KMS-11 (cell line): Measurements from ENCODE around the gene INPP5D.

ENCODE experiments used
- H2AFZ ChIP-seq: fragments of 200-600 bp; sonication (generic); 2 replicates; pipeline ENCODE4 v1.6.1; 2016; ENCODE audit warnings: antibody characterized with exemption, mixed run types, low read depth
- H3K27ac ChIP-seq: fragments of 200-600 bp; sonication (generic); 2 replicates; pipeline ENCODE4 v1.6.1; 2016; ENCODE audit warnings: mild to moderate bottlenecking, mixed run types
- H3K27me3 ChIP-seq: fragments of 200-600 bp; sonication (generic); 2 replicates; pipeline ENCODE4 v1.6.1; 2017; ENCODE audit warnings: mild to moderate bottlenecking, low read depth, mixed run types, moderate library complexity; ENCODE audit not compliant: insufficient read depth
- H3K36me3 ChIP-seq: fragments of 200-600 bp; sonication (generic); 2 replicates; pipeline ENCODE4 v1.6.1; 2017; ENCODE audit warnings: mild to moderate bottlenecking, mixed run types; ENCODE audit not compliant: insufficient read depth
- H3K4me1 ChIP-seq: fragments of 200-600 bp; sonication (generic); 2 replicates; pipeline ENCODE4 v1.6.1; 2016; ENCODE audit warnings: mild to moderate bottlenecking, low read depth, mixed run types; ENCODE audit not compliant: poor library complexity, severe bottlenecking
- H3K4me2 ChIP-seq: fragments of 200-600 bp; sonication (generic); 2 replicates; pipeline ENCODE4 v1.7.0; 2016; ENCODE audit warnings: mild to moderate bottlenecking, mixed run types
- H3K4me3 ChIP-seq: fragments of 200-600 bp; sonication (generic); IDR thresholded peaks from 2 replicates; pipeline ENCODE4 v1.6.1; 2017; ENCODE audit warnings: low read depth, low read length, mixed read lengths; ENCODE audit not compliant: insufficient read depth
- H3K79me2 ChIP-seq: fragments of 200-600 bp; sonication (generic); 2 replicates; pipeline ENCODE4 v1.6.1; 2016; ENCODE audit warnings: low read depth, mixed run types; ENCODE audit not compliant: insufficient read depth
- H3K9ac ChIP-seq: fragments of 200-600 bp; sonication (generic); 2 replicates; pipeline ENCODE4 v1.6.1; 2016; ENCODE audit warnings: mild to moderate bottlenecking, mixed run types
- H4K20me1 ChIP-seq: fragments of 200-600 bp; sonication (generic); 2 replicates; pipeline ENCODE4 v1.6.1; 2016; ENCODE audit warnings: mild to moderate bottlenecking, mixed run types; ENCODE audit not compliant: insufficient read depth
- CTCF ChIP-seq: fragments of 200-600 bp; sonication (generic); conservative IDR thresholded peaks from 2 replicates; pipeline ENCODE4 v1.6.1; 2017; ENCODE audit warnings: low read depth, mild to moderate bottlenecking, antibody characterized with exemption, low read length, moderate library complexity, mixed read lengths

Gene INPP5D

GRCh38 chr2:233209117-233209532, 149.0 kb downstream of the INPP5D start:
- H3K9ac ChIP-seq = no peak overlapping the region
- no peak overlapping the region for H2AFZ ChIP-seq
- H3K79me2 ChIP-seq = no peaks in the 10 kb centered on the region
- H3K27ac ChIP-seq = no peak overlapping the region
- H3K27me3 ChIP-seq = no peaks in the 10 kb centered on the region
- H3K4me2 ChIP-seq = no peak overlapping the region
- H4K20me1 ChIP-seq = no peaks in the 10 kb centered on the region
- H3K36me3 ChIP-seq = no peaks in the 10 kb centered on the region
- no peak for TF ChIP-seq CTCF
- no peak overlapping the region for H3K4me3 ChIP-seq
- H3K4me1 ChIP-seq = no peaks in the 10 kb centered on the region

DNA sequence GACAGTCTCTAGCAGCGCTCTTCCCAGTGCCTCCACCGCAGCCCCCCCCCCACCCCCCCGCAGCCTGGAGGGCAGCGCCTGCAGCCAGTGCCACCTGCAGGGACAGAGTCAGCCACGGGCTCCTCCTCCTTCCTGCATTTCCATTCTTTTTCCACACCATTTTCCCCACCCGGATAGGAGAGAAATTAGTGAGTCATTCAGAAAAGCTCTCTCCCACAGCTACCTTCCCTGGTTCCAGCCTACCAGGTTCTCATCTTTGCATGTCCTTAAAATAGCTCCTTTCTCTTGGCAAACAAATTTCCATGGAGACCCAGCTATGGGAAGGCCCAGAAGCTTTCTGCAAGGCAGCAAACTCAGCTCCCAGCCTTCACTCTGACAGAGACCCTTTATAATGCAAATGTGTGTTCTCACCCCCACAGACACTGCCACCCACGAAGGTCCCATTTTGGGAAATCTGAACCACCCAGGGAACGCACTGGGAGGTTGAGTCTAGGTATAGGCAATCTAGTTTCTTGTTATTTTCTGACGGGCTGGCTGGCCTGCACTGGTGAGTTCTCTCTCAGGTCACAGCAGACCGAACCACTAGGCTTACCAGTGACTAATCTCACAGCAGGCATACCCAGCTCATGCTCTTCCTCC, 149.5 kb downstream of the INPP5D start:
- H4K20me1 ChIP-seq = no peaks in the 10 kb centered on the region
- no peaks in the 10 kb centered on the region for H3K79me2 ChIP-seq
- H3K36me3 ChIP-seq = no peaks in the 10 kb centered on the region
- no peak for TF ChIP-seq CTCF
- H3K9ac ChIP-seq = no peak overlapping the region
- H3K27ac ChIP-seq = no peak overlapping the region
- no peaks in the 10 kb centered on the region for H3K27me3 ChIP-seq
- H3K4me3 ChIP-seq = no peak overlapping the region
- no peaks in the 10 kb centered on the region for H3K4me1 ChIP-seq
- H2AFZ ChIP-seq = no peak overlapping the region
- no peak overlapping the region for H3K4me2 ChIP-seq

DNA sequence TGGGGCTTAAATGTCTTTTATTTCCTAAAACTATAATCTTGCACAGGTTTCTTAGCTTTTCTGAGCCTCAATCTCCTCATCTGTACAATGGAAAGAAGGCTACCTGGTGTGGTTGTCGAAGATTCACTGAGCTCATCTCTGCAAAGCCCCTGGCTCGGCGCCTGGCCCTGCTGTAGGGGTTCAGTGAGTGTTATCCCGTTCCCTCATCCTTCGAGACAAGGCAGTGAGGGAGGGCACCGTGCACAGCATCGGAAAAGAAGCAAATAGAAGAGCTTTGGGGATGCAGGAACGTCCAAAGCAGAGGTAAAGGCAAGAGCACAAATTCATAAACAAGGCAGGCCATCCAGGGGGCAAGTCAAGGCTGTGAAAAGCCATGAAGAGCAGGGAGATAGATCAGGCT, 150.1 kb downstream of the INPP5D start:
- Histone ChIP-seq H3K36me3 (no peaks in the 10 kb centered on the region), H3K4me2 (no peak overlapping the region), H3K27me3 (no peaks in the 10 kb centered on the region), H4K20me1 (no peaks in the 10 kb centered on the region), H3K9ac (no peak overlapping the region), H3K79me2 (no peaks in the 10 kb centered on the region), H3K27ac (no peak overlapping the region), H2AFZ (no peak overlapping the region), H3K4me3 (no peak overlapping the region), H3K4me1 (no peaks in the 10 kb centered on the region)
- no peak for TF ChIP-seq CTCF

- no peak overlapping the region for H3K4me2 ChIP-seq
- no peaks in the 10 kb centered on the region for H4K20me1 ChIP-seq
- no peak overlapping the region for H3K27ac ChIP-seq
- H2AFZ ChIP-seq = no peak overlapping the region
- H3K27me3 ChIP-seq = no peaks in the 10 kb centered on the region
- H3K9ac ChIP-seq = no peak overlapping the region
- TF ChIP-seq CTCF = no peak
- H3K36me3 ChIP-seq = no peaks in the 10 kb centered on the region
- no peaks in the 10 kb centered on the region for H3K4me1 ChIP-seq
- no peaks in the 10 kb centered on the region for H3K79me2 ChIP-seq
- H3K4me3 ChIP-seq = no peak overlapping the region
Measured at GRCh38 chr2:233210843-233211547, 150.9 kb downstream of the INPP5D start.
